HG03139 (cell line): ENCODE results near the gene KDM4B.
"Not testable (repeated sequence)": the region's sequence is repeated elsewhere in the genome, so short reads cannot be mapped to it uniquely, and the experiment has no call there.

Experiments used
- ATAC-seq: cut with Tn5 transposase; IDR thresholded peaks from one replicate; pipeline ENCODE4 v1.9.1; 2021; ENCODE audit not compliant: unreplicated experiment

Gene KDM4B

GRCh38 chr19:5147074-5147977 lies 178.4 kb downstream of the KDM4B start:
- ATAC-seq = no peak

GRCh38 chr19:5147978-5148793 lies 179.3 kb downstream of the KDM4B start:
- ATAC-seq = no peak

GRCh38 chr19:5148794-5149190 lies 179.9 kb downstream of the KDM4B start:
- no peak for ATAC-seq

- no peak for ATAC-seq
These were observed 180.6 kb downstream of the KDM4B start for GRCh38 chr19:5149508-5149907.

GRCh38 chr19:5149932-5150901 lies 181.3 kb downstream of the KDM4B start:
- no peak for ATAC-seq

GRCh38 chr19:5150902-5151741 lies 182.2 kb downstream of the KDM4B start:
- no peak for ATAC-seq

- ATAC-seq = no peak
These were observed 183.3 kb downstream of the KDM4B start for GRCh38 chr19:5152013-5152763.

GRCh38 chr19:5152767-5153532 lies 184.0 kb downstream of the KDM4B start:
- ATAC-seq = no peak

- ATAC-seq = no peak
These were observed 184.8 kb downstream of the KDM4B start for GRCh38 chr19:5153601-5154128.

- ATAC-seq = no peak
These were observed 185.4 kb downstream of the KDM4B start for GRCh38 chr19:5154129-5154798.

GRCh38 chr19:5154799-5155426 lies 186.0 kb downstream of the KDM4B start:
- no peak for ATAC-seq

GRCh38 chr19:5155586-5156210 lies 186.8 kb downstream of the KDM4B start:
- ATAC-seq = no peak

- no peak for ATAC-seq
These were observed 187.5 kb downstream of the KDM4B start for GRCh38 chr19:5156231-5156986.

- no peak for ATAC-seq
These were observed 188.3 kb downstream of the KDM4B start for GRCh38 chr19:5157186-5157585.

GRCh38 chr19:5158549-5159134 lies 189.7 kb downstream of the KDM4B start:
- ATAC-seq = not testable (repeated sequence)
